ENCODE results near the gene SYCP3.

The SYCP3 gene

DNA sequence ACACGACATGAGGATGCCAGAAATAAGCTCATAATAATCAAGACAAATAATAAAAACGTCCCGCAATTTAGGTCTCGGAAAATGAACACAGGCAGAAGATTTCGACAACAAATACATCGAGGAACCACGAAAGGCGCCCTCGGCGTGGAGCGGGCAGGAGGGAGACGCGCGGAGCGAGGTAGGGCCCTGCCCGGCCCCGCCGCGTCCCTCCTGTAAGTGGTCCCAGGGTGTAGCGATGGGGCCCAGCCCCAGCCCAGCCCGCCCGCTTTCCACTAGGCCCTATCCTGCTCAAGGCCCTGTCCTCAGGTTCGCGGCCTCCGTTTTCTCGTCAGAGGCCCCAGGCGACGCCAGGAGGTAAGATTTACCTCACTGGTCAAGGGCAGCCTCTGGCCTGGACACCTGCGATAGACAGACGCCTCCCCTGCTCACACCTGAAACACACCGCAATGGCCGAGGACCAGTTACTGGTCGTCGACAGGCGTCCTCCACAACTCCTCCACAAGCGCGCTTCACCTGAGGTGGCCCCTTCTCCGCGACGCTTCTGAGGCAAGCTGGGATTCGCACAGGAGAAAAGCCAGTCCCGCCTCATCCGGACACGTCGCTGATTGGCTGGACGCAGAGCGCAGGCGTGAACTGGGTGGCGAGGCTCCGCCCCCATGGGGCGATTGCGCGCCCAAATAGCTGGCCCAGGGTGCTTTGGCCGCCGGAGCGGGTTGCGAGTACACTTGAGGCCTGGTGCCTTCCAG, at the start of gene SYCP3:
SYCP3 (minus strand) TSS at position 543 of the 746 bp plus-strand sequence. CDS start 1,527 bp downstream, outside the sequence.
- H3K9me3 Mint-ChIP-seq: no peaks in the 10 kb centered on the region
- DNase-seq (ENCODE audit: low spot score): no peak
- peaks cover 16% of the 10 kb centered on the region for H3K36me3 Mint-ChIP-seq (ENCODE audit: low read depth)
- no peaks in the 10 kb centered on the region for H3K27me3 Mint-ChIP-seq (ENCODE audit: low read depth)
- peaks cover 2% of the 10 kb centered on the region for H3K4me1 Mint-ChIP-seq (ENCODE audit: low read depth)
- no peak within 1 kb of the TSS for H3K4me3 Mint-ChIP-seq
- no peak within 1 kb of the TSS for H3K27ac Mint-ChIP-seq

DNA sequence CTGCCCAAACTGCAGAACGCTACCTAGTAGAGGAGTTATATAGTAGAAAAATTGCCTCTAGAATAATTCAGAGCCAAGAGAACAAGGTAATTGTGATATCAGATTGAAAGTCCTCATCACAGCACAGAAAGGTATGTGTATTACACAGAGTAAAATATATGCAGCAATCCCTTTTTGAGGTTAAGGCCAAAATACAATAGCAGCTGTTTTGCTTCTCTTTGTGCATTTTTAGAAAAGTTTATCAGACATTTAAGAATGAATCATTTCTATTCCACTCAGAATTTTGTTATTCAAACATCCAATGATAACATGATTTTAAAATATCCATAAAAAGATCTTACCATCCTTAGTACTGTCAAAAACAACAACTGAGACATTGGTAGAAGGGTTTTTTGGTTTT, 46.4 kb upstream of the SYCP3 start:
- H3K36me3 Mint-ChIP-seq (ENCODE audit: low read depth): peaks cover 50% of the 10 kb centered on the region
- no peak for DNase-seq (ENCODE audit: low spot score)
- no peak overlapping the region for H3K27ac Mint-ChIP-seq
- H3K27me3 Mint-ChIP-seq (ENCODE audit: low read depth): no peaks in the 10 kb centered on the region
- peaks cover 27% of the 10 kb centered on the region for H3K4me1 Mint-ChIP-seq (ENCODE audit: low read depth)
- H3K4me3 Mint-ChIP-seq: no peak overlapping the region
- H3K9me3 Mint-ChIP-seq: no peaks in the 10 kb centered on the region

- Mint-ChIP-seq H3K36me3 (ENCODE audit: low read depth) (peaks cover 50% of the 10 kb centered on the region), H3K27ac (no peak overlapping the region), H3K27me3 (ENCODE audit: low read depth) (no peaks in the 10 kb centered on the region), H3K9me3 (no peaks in the 10 kb centered on the region), H3K4me1 (ENCODE audit: low read depth) (peaks cover 32% of the 10 kb centered on the region), H3K4me3 (no peak overlapping the region)
- DNase-seq (ENCODE audit: low spot score): no peak
Measured at GRCh38 chr12:101784376-101784775, 45.1 kb upstream of the SYCP3 start.

DNA sequence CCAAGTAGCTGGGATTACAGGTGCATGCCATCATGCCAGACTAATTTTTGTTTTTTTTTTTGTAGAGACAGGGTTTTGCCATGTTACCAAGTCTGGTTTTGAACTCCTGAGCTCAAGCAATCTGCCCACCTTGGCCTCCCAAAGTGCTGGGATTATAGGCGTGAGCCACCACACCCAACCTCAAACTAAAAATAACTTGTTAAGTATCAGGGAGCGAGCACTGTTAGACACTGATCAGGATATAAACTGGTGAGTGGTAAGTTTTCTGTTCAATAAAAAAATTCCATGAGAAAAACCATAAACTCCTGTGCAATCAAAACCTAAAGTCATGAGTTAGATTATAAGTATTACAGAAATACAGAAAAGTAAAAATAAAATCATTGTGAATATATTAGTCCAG, 44.6 kb upstream of the SYCP3 start:
- no peaks in the 10 kb centered on the region for H3K9me3 Mint-ChIP-seq
- peaks cover 36% of the 10 kb centered on the region for H3K4me1 Mint-ChIP-seq (ENCODE audit: low read depth)
- DNase-seq (ENCODE audit: low spot score): no peak
- H3K4me3 Mint-ChIP-seq: no peak overlapping the region
- H3K36me3 Mint-ChIP-seq (ENCODE audit: low read depth): peaks cover 48% of the 10 kb centered on the region
- H3K27ac Mint-ChIP-seq: no peak overlapping the region
- H3K27me3 Mint-ChIP-seq (ENCODE audit: low read depth): no peaks in the 10 kb centered on the region

DNA sequence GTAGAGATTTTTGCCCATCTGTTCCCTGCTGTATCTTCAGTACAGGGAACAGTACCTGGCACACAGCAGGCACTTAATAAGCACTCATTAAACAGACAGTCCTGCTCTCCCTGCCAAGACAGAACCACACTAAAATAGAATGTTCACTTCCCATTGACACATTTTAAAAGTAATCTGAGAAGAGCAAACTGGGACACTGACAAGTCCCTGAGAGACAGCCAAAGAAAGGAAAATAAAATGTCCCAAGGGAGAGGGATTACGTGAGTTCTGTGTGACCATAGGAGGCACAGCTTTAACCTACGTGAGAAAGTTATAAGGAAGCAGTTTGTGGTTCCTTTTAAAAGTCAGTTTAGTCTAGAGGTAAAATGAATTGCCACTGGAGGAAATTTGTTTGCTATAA, 43.9 kb upstream of the SYCP3 start:
- H3K27ac Mint-ChIP-seq: peak overlapping the region; percentile 54
- H3K27me3 Mint-ChIP-seq (ENCODE audit: low read depth): no peaks in the 10 kb centered on the region
- peaks cover 50% of the 10 kb centered on the region for H3K36me3 Mint-ChIP-seq (ENCODE audit: low read depth)
- H3K9me3 Mint-ChIP-seq: no peaks in the 10 kb centered on the region
- H3K4me1 Mint-ChIP-seq (ENCODE audit: low read depth): peaks cover 40% of the 10 kb centered on the region
- no peak for DNase-seq (ENCODE audit: low spot score)
- H3K4me3 Mint-ChIP-seq: no peak overlapping the region

GRCh38 chr12:101782273-101782731, 43.0 kb upstream of the SYCP3 start:
- H3K9me3 Mint-ChIP-seq: no peaks in the 10 kb centered on the region
- no peaks in the 10 kb centered on the region for H3K27me3 Mint-ChIP-seq (ENCODE audit: low read depth)
- peak overlapping the region; percentile 54 for H3K27ac Mint-ChIP-seq
- peaks cover 48% of the 10 kb centered on the region for H3K4me1 Mint-ChIP-seq (ENCODE audit: low read depth)
- H3K36me3 Mint-ChIP-seq (ENCODE audit: low read depth): peaks cover 48% of the 10 kb centered on the region
- peak; percentile 53 for DNase-seq (ENCODE audit: low spot score)
- H3K4me3 Mint-ChIP-seq: no peak overlapping the region

DNA sequence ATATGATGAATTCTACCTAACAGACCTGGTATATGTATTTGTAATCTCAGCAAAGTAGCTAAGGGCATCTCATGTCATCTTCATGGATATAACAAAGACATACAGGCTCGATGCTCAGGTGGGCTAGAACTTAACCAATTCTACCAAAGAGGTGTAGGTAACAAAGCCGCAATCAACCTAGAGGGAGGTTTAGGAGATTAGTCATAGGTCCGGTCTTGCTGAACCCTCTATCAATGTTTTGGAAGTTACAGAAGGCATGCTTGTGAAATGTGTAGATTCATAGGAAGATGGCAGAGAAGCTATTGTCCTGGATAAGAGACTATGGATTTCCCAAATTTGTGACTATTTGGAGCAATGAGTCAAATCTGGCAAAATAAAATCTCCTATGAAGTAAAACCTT, 42.6 kb upstream of the SYCP3 start:
- Mint-ChIP-seq H3K9me3 (no peaks in the 10 kb centered on the region), H3K4me1 (ENCODE audit: low read depth) (peaks cover 53% of the 10 kb centered on the region), H3K4me3 (peak overlapping the region; percentile 11), H3K27me3 (ENCODE audit: low read depth) (no peaks in the 10 kb centered on the region), H3K36me3 (ENCODE audit: low read depth) (peaks cover 49% of the 10 kb centered on the region), H3K27ac (peak overlapping the region; percentile 52)
- peak; percentile 22 for DNase-seq (ENCODE audit: low spot score)

DNA sequence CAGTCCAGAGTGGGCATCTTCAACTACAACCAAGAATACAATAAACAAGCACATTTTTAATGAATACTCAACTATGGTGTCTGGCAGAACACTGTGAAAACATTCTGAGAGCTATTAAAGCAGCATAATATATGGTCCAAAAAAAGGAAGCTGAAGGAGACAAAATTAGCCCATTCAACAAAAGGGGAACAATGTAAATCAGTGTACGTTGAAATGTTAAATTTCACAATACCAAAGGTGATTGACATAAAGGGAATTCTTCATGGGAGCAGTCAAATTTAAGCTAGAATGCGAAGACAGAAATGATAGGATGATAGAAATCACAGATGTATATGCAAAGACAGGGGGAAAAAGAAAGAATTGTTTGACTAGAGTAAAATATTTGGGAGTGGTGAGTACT, 41.3 kb upstream of the SYCP3 start:
- H3K36me3 Mint-ChIP-seq (ENCODE audit: low read depth): peaks cover 48% of the 10 kb centered on the region
- H3K9me3 Mint-ChIP-seq: no peaks in the 10 kb centered on the region
- H3K27me3 Mint-ChIP-seq (ENCODE audit: low read depth): no peaks in the 10 kb centered on the region
- no peak overlapping the region for H3K4me3 Mint-ChIP-seq
- H3K27ac Mint-ChIP-seq: peak overlapping the region; percentile 64
- peaks cover 56% of the 10 kb centered on the region for H3K4me1 Mint-ChIP-seq (ENCODE audit: low read depth)
- DNase-seq (ENCODE audit: low spot score): no peak

DNA sequence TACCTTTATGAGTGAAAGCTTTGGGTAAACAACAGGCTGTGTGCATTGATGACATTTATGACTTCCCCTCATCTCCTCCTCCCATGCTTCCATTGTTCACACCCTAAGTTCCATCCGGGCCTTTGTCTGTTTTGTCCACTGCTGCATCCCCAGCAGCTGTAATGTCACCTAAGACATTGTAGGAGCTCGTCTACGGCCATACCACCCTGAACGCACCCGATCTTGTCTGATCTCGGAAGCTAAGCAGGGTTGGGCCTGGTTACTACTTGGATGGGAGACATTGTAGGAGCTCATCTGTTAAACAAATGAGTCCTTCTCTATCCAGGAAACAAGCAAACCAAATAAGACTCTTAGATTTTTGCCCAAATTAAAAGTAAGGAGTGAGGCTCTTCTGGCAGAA, 40.4 kb upstream of the SYCP3 start:
- no peak for DNase-seq (ENCODE audit: low spot score)
- Mint-ChIP-seq H3K4me3 (no peak overlapping the region), H3K36me3 (ENCODE audit: low read depth) (peaks cover 50% of the 10 kb centered on the region), H3K9me3 (no peaks in the 10 kb centered on the region), H3K27ac (peak overlapping the region; percentile 32), H3K27me3 (ENCODE audit: low read depth) (no peaks in the 10 kb centered on the region), H3K4me1 (ENCODE audit: low read depth) (peaks cover 59% of the 10 kb centered on the region)

- Mint-ChIP-seq H3K4me1 (ENCODE audit: low read depth) (peaks cover 59% of the 10 kb centered on the region), H3K27me3 (ENCODE audit: low read depth) (no peaks in the 10 kb centered on the region), H3K9me3 (no peaks in the 10 kb centered on the region), H3K4me3 (no peak overlapping the region), H3K36me3 (ENCODE audit: low read depth) (peaks cover 46% of the 10 kb centered on the region), H3K27ac (peak overlapping the region; percentile 47)
- DNase-seq (ENCODE audit: low spot score): no peak
Measured at GRCh38 chr12:101779200-101779599, 39.9 kb upstream of the SYCP3 start.

GRCh38 chr12:101777978-101778377, 38.7 kb upstream of the SYCP3 start:
- Mint-ChIP-seq H3K4me3 (no peak overlapping the region), H3K9me3 (no peaks in the 10 kb centered on the region), H3K36me3 (ENCODE audit: low read depth) (peaks cover 47% of the 10 kb centered on the region), H3K4me1 (ENCODE audit: low read depth) (peaks cover 64% of the 10 kb centered on the region), H3K27ac (no peak overlapping the region), H3K27me3 (ENCODE audit: low read depth) (no peaks in the 10 kb centered on the region)
- DNase-seq (ENCODE audit: low spot score): no peak

- Mint-ChIP-seq H3K4me1 (ENCODE audit: low read depth) (peaks cover 60% of the 10 kb centered on the region), H3K9me3 (no peaks in the 10 kb centered on the region), H3K27ac (no peak overlapping the region), H3K4me3 (no peak overlapping the region), H3K27me3 (ENCODE audit: low read depth) (no peaks in the 10 kb centered on the region), H3K36me3 (ENCODE audit: low read depth) (peaks cover 43% of the 10 kb centered on the region)
- no peak for DNase-seq (ENCODE audit: low spot score)
Measured at GRCh38 chr12:101777485-101777884, 38.2 kb upstream of the SYCP3 start.

GRCh38 chr12:101775816-101776215, 36.6 kb upstream of the SYCP3 start:
- Mint-ChIP-seq H3K27ac (no peak overlapping the region), H3K9me3 (no peaks in the 10 kb centered on the region), H3K27me3 (ENCODE audit: low read depth) (no peaks in the 10 kb centered on the region), H3K36me3 (ENCODE audit: low read depth) (peaks cover 53% of the 10 kb centered on the region), H3K4me1 (ENCODE audit: low read depth) (peaks cover 58% of the 10 kb centered on the region), H3K4me3 (no peak overlapping the region)
- no peak for DNase-seq (ENCODE audit: low spot score)

- H3K27ac Mint-ChIP-seq: peak overlapping the region; percentile 66
- no peaks in the 10 kb centered on the region for H3K9me3 Mint-ChIP-seq
- peak; percentile 49 for DNase-seq (ENCODE audit: low spot score)
- peaks cover 50% of the 10 kb centered on the region for H3K36me3 Mint-ChIP-seq (ENCODE audit: low read depth)
- no peak overlapping the region for H3K4me3 Mint-ChIP-seq
- H3K4me1 Mint-ChIP-seq (ENCODE audit: low read depth): peaks cover 45% of the 10 kb centered on the region
- no peaks in the 10 kb centered on the region for H3K27me3 Mint-ChIP-seq (ENCODE audit: low read depth)
Measured at GRCh38 chr12:101773650-101774162, 34.4 kb upstream of the SYCP3 start.

Measured in T-helper 2 cell treated with Interferon-gamma antibody and Interleukin-4, amounts not matched to agents 5 μg/mL and 100 μg/mL, for 36 hours (primary cell).